Uterus (tissue), 2 donors: ENCODE results near the gene SHC2.

Experiments used
- CTCF ChIP-seq, 4 experiments: fragments of 200-600 bp in 2 of 4; fragments of 450-650 bp in 2 of 4; sonication (generic) in 2 of 4; IDR thresholded peaks; one replicate each; pipeline ENCODE4 v1.5.1; 2016 to 2019; ENCODE audit warnings: antibody characterized with exemption in 4 of 4, mild to moderate bottlenecking in 2 of 4, moderate library complexity in 1 of 4
- POLR2A ChIP-seq, 2 donors: fragments of 450-650 bp; IDR thresholded peaks; one replicate each; pipeline ENCODE4 v1.6.1; 2016; ENCODE audit warnings: antibody characterized with exemption in 2 of 2, mild to moderate bottlenecking in 1 of 2, moderate library complexity in 1 of 2

GRCh38 chr19:375395-376110, 85.3 kb downstream of the SHC2 start:
- no peak for TF ChIP-seq POLR2A (IDR thresholded peaks at IDR 0.05)
- no peak for TF ChIP-seq CTCF (IDR thresholded peaks at IDR 0.05)
